Suprapubic skin (tissue), 3 donors: ENCODE measurements around the gene PDE9A.

Source experiments
- CTCF ChIP-seq, 2 donors: fragments of 200-600 bp in 1 of 2; fragments of 450-650 bp in 1 of 2; sonication (generic) in 1 of 2; IDR thresholded peaks; one replicate each; pipeline ENCODE4 v1.5.1; 2016 to 2019; ENCODE audit warnings: antibody characterized with exemption in 2 of 2, mild to moderate bottlenecking in 1 of 2, moderate library complexity in 1 of 2
- EP300 ChIP-seq: sonication (generic); formaldehyde crosslinking; IDR thresholded peaks from one replicate; pipeline ENCODE4 v1.6.1; 2017; ENCODE audit warnings: antibody characterized with exemption

- TF ChIP-seq CTCF (IDR thresholded peaks at IDR 0.05) (no peak), EP300 (no peak)
These were observed 8.9 kb upstream of the PDE9A start for GRCh38 chr21:42644223-42645208.
